ENCODE measurements around the gene THRB.

GRCh38 chr3:24393316-24393715 is 101.3 kb downstream of the THRB start:
- no peak for TF ChIP-seq POLR2A (IDR thresholded peaks at IDR 0.05)
- no peak for TF ChIP-seq POLR2AphosphoS5 (IDR thresholded peaks at IDR 0.05)
- no peak for TF ChIP-seq CTCF (IDR thresholded peaks at IDR 0.05)
